Right cardiac atrium (tissue), 5 donors: ENCODE results near the gene YPEL3. TPM values are rescaled to one million over a fixed set of nuclear protein-coding genes. Genes with fewer than 3 reads are reported as not detected.

Source experiments
- ATAC-seq, 2 donors: fragments of 200-7000 bp; cut with Tn5 transposase; one replicate each; pipeline versions ENCODE4 v1.8.0 to v1.9.1; 2020; ENCODE audit warnings: moderate library complexity in 2 of 2, mild to moderate bottlenecking in 1 of 2
- DNase-seq, 3 donors: peaks; one replicate each; pipeline ENCODE4 v3.0.0-alpha.2; 2020
- H3K27ac ChIP-seq: one replicate; pipeline ENCODE4 v1.5.1; 2013; ENCODE audit warnings: mild to moderate bottlenecking, low read length, control low read depth, moderate library complexity
- H3K27me3 ChIP-seq: one replicate; pipeline ENCODE4 v1.6.1; 2013; ENCODE audit not compliant: control insufficient read depth, insufficient read depth
- H3K4me1 ChIP-seq: one replicate; pipeline ENCODE4 v1.6.1; 2013; ENCODE audit warnings: low read length; ENCODE audit not compliant: control insufficient read depth, insufficient read depth
- H3K4me3 ChIP-seq: one replicate; pipeline ENCODE4 v1.5.1; 2013; ENCODE audit warnings: low read length, control low read depth
- H3K9me3 ChIP-seq: one replicate; pipeline ENCODE4 v1.6.1; 2013; ENCODE audit warnings: low read length; ENCODE audit not compliant: control insufficient read depth
- WGBS: extraction: QIAGEN DNeasy Blood & Tissue Kit; methylation state at CpG from one replicate; pipeline ENCODE4 v1.1.7; 2013; 5-methylcytosine and 5-hydroxymethylcytosine counted together
- intact Hi-C, 4 donors: fragments of 100-400 bp; cut with DNase I; formaldehyde crosslinking; loops; one replicate each; pipeline versions ENCODE4 v1.11.0 to v1.14.0; 2022 to 2023
- long read RNA-seq, 4 donors: library from polyadenylated mRNA; unstranded; transcript quantifications; one replicate each; pipeline ENCODE4 v2.0.0, GENCODE V29; 2020 to 2021
- polyA plus RNA-seq: library from polyadenylated mRNA; stranded (reverse); fragments of 200-250 nt; gene quantifications from one replicate; pipeline ENCODE4 v1.2.3, GENCODE V29; 2013
- total RNA-seq, 4 donors: library from RNA; stranded (reverse); fragmentation: NEBNext Ultra II Directional; extraction: Animal tissue kit (Norgen Biotek cat#: 25700); gene quantifications; one replicate each; pipeline ENCODE4 v1.2.1, GENCODE V29; 2021
- donor health status: healthy with polysubstance abuse.
- donor health status: DM: no; HTN: yes; CAD: no.
- donor health status: DM: no; HTN: no; CAD: no.
- donor health status: DM: no; HTN: yes; CAD: no; lungs with severe emphysema.
- donor health status: DM: yes; HTN: yes; CAD: no.

Gene YPEL3, protein sequence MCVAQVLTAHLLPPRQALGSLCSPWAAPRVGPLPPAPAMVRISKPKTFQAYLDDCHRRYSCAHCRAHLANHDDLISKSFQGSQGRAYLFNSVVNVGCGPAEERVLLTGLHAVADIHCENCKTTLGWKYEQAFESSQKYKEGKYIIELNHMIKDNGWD
- total RNA-seq (10 to 100 TPM; 54.4 to 79.2 (median 71.2) TPM), polyA plus RNA-seq (118 TPM)
- long read RNA-seq, donor 1, transcript YPEL3-201 (5 exons, 935 nt) = major isoform, 28 of 45 reads
- long read RNA-seq, donor 1, partial matches to known transcripts = 2 of 45 reads
- long read RNA-seq, donor 1, other reads (novel, unspliced or antisense) = 10 of 45 reads
- long read RNA-seq, donor 2, transcript YPEL3-201 (5 exons, 935 nt) = major isoform, 35 of 49 reads
- long read RNA-seq, donor 2, transcript YPEL3-210 (5 exons, 371 nt) = minor isoform, 6 of 49 reads
- long read RNA-seq, donor 2, partial matches to known transcripts = 0 of 49 reads
- long read RNA-seq, donor 2, other reads (novel, unspliced or antisense) = 8 of 49 reads
- long read RNA-seq, donor 3, partial matches to known transcripts = 1 of 6 reads
- long read RNA-seq, donor 3, other reads (novel, unspliced or antisense) = 4 of 6 reads
- long read RNA-seq, donor 4, transcript YPEL3-201 (5 exons, 935 nt) = major isoform, 49 of 64 reads
- long read RNA-seq, donor 4, partial matches to known transcripts = 2 of 64 reads
- long read RNA-seq, donor 4, other reads (novel, unspliced or antisense) = 8 of 64 reads

DNA sequence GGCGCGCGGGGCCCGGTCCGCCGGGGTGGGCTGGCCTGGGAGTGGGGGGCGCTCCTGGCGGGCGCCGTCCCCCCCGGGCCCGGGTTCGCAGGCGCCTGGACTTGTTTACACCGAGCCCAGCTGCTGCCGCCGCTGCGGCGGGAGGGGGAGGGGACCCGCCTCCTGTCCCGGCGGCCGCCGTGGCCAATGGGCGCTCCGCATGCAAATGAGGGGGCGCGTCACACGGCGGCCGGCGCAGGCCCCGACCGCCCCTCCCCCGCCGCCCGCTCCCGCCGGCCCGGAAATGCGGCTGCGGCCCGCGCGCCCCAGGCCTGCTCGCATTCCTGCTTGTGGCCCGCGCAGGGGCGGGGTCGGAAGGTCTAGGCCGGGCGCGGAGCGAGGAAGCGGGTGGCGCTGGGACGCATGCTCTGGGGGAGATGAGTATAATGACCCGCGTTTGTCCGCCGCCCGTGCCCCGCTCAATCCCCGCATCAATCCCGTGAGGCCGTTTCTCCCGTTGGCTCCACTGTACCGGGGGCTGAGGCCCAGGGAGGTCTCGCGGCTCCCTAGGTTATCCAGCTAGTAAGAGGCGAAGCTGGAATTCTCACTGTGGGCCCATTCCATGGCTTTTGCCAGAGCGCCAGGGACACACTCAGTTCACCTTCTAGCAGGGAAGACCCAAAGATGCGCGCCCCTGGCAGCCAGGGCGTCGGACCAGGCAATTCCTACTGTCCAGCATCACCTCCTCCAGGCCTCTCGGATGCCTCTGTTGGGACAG, at the start of gene YPEL3:
Gene YPEL3 (minus strand): TSS at position 109 of the 757 bp plus-strand sequence. CDS start 731 bp downstream, outside the sequence.
- WGBS = 9% methylated on average over 77 of the region's 77 CpGs

DNA sequence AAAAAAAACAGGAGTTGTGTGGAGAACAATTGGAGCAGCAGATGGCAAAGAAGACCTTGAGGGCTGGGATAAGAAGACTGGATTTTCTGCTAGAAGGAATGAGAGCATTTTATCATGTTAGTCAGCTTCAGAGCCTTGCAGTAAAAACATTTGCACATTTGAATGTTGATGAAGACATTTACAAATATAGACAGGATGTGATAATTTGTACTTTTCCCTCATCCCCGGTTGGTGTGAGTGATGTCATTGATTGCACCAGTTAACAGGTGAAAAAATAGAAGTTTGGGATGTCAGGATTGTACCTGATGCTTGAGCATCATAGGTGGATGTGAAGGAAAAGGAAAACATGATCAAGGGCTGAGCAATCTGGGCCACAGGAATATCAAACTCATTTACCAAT, 49.6 kb upstream of the YPEL3 start:
- intact Hi-C loops = no loop called here
- 55% methylated on average over 1 of the region's 1 CpG for WGBS
- DNase-seq = no peak

More for the DNA sequence above, at the start of gene YPEL3:
- DNase-seq (peak; percentile 95 to 98 (median 98)), ATAC-seq (peak; percentile 70 to 81)
- Histone ChIP-seq H3K4me1 (peaks cover 2% of the 10 kb centered on the region), H3K27ac (peak within 1 kb of the TSS; percentile 38), H3K27me3 (no peaks in the 10 kb centered on the region), H3K9me3 (no peaks in the 10 kb centered on the region), H3K4me3 (peak within 1 kb of the TSS; percentile 85)
- intact Hi-C loops = loop anchor here in 1 of 4 donors (10.0 kb wide), 1 partner anchor 299 kb away; the partner anchor contains the start of gene ZNF48

GRCh38 chr16:30144917-30145316, 48.9 kb upstream of the YPEL3 start:
- WGBS = 46% methylated on average over 1 of the region's 1 CpG
- no peak overlapping the region for H3K27ac ChIP-seq
- H3K4me1 ChIP-seq = no peaks in the 10 kb centered on the region
- no peak overlapping the region for H3K4me3 ChIP-seq
- H3K9me3 ChIP-seq = no peaks in the 10 kb centered on the region
- no peak for ATAC-seq
- intact Hi-C loops = no loop called here
- DNase-seq = no peak
- no peaks in the 10 kb centered on the region for H3K27me3 ChIP-seq

More for the DNA sequence above, 49.6 kb upstream of the YPEL3 start:
- H3K9me3 ChIP-seq = no peaks in the 10 kb centered on the region
- ATAC-seq = no peak
- no peaks in the 10 kb centered on the region for H3K27me3 ChIP-seq
- H3K4me1 ChIP-seq = no peaks in the 10 kb centered on the region
- no peak overlapping the region for H3K27ac ChIP-seq
- no peak overlapping the region for H3K4me3 ChIP-seq

DNA sequence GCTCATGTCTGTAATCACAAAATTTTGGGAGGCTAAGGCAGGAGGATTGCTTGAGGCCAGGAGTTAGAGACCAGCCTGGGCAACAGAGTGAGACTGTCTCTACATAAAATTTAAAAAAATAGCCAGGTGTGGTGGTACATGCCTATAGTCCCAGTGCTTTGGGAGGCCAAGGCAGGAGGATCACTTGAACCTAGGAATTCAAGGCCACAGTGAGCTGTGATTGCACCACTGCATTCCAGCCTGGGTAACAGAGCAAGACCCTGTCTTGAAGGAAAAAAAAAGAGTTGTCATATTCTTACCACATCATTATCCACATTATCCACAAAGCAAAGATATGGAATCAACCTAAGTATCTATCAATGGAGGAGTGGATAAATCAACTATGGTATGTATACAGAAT, 48.0 kb upstream of the YPEL3 start:
- Histone ChIP-seq H3K9me3 (no peaks in the 10 kb centered on the region), H3K4me3 (no peak overlapping the region), H3K4me1 (no peaks in the 10 kb centered on the region), H3K27me3 (no peaks in the 10 kb centered on the region), H3K27ac (no peak overlapping the region)
- no peak for ATAC-seq
- DNase-seq = no peak
- intact Hi-C loops = no loop called here

DNA sequence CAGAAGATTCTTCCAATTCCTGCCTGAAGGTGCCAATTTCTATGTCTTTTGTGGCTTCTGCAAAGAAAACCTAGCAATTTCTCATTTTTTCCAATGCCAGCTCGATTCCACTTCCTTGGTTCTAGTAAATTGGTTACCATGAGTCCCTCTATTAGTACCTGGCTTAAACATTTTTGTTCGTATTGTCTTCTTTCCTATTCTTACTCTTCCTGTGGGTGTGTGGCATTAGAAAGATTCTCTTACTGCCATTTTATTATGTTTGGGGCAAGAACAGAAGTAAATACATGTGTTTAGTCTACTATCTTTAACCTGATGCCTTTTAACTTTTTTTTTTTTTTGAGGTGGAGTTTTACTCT, 47.3 kb upstream of the YPEL3 start:
- ATAC-seq = no peak
- no peaks in the 10 kb centered on the region for H3K4me1 ChIP-seq
- no peak overlapping the region for H3K4me3 ChIP-seq
- H3K9me3 ChIP-seq = no peaks in the 10 kb centered on the region
- WGBS = 52% methylated on average over 2 of the region's 2 CpGs
- intact Hi-C loops = no loop called here
- no peak for DNase-seq
- H3K27me3 ChIP-seq = no peaks in the 10 kb centered on the region
- H3K27ac ChIP-seq = no peak overlapping the region

DNA sequence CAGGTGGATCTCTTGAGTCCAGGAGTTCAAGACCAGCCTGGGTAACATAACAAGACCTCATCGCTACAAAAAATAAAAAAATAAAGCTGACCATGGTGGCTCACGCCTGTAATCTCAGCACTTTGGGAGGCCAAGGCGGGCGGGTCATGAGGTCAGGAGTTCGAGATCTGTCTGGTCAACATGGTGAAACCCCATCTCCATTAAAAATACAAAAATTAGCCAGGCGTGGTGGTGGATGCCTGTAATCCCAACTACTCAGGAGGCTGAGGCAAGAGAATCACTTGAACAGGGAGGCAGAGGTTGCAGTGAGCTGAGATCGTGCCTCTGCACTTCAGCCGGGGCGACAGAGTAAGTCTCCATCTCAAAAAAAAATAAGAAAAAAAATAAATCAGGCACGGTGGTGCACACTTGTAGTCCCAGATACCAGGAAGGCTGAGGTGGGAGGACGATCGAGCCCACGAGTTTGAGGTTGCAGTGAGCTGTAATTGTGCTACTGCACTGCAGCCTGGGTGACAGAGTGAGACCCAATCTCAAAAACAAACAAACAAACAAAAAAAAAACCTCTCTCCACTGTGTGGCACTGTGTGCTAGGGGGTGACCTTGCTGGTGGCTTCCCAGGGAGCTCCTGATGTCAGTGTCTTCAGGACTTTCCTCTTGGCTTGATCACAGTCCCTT, 46.8 kb upstream of the YPEL3 start:
- peak in 1 of 3 donors; percentile 7 for DNase-seq
- H3K4me3 ChIP-seq = no peak overlapping the region
- H3K27ac ChIP-seq = no peak overlapping the region
- intact Hi-C loops = no loop called here
- no peaks in the 10 kb centered on the region for H3K9me3 ChIP-seq
- no peaks in the 10 kb centered on the region for H3K4me1 ChIP-seq
- H3K27me3 ChIP-seq = no peaks in the 10 kb centered on the region
- 82% methylated on average over 13 of the region's 13 CpGs for WGBS
- no peak for ATAC-seq

- DNase-seq = no peak
- WGBS = 92% methylated on average over 2 of the region's 2 CpGs
- Histone ChIP-seq H3K4me3 (no peak overlapping the region), H3K4me1 (no peaks in the 10 kb centered on the region), H3K9me3 (no peaks in the 10 kb centered on the region), H3K27me3 (no peaks in the 10 kb centered on the region), H3K27ac (no peak overlapping the region)
- no peak for ATAC-seq
- intact Hi-C loops = no loop called here
Measured at GRCh38 chr16:30141750-30142149, 45.7 kb upstream of the YPEL3 start.

DNA sequence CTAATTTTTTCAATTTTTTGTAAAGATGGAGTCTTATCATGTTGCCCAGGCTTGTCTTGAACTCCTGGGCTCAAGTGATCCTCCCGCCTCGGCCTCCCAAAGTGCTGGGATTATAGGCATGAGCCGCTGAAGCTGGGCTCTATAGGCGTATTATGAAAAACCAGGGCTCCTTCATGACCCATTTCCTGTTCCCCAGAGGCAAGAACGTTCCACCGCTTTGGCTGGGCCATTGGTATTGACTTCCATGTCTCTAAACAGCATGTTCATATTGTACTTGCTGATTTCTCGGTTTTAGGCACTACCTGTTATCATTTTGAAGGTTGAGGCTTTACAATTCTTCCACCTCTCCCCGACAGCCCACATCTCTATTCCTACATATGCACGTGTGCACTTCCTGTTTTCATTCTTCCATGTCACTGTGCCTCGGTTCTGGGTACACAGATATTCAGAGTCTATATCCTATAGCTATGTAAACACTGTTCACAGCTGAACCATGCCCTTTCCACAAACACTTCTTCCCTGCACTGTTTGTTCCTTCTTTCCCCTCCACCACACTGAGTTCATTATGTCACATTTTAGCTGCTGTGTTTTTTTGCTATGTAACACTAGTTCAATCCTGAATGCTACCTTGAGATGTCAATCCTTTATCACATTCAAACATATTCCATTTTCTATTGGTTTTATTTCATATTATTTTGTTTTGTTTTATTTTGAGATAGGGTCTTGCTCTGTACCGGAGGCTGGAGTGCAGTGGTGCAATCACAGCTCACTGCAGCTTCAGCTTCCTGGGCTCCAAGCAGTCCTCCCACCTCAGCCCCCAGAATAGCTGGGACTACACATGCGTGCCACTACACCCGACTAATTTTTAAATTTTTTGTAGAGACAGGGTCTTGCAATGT, 43.8 kb upstream of the YPEL3 start:
- Histone ChIP-seq H3K9me3 (no peaks in the 10 kb centered on the region), H3K27ac (no peak overlapping the region), H3K4me3 (no peak overlapping the region), H3K4me1 (no peaks in the 10 kb centered on the region), H3K27me3 (no peaks in the 10 kb centered on the region)
- intact Hi-C loops = no loop called here
- WGBS = 70% methylated on average over 13 of the region's 13 CpGs
- peak in 1 of 3 donors; percentile 16 for DNase-seq
- no peak for ATAC-seq

- no peaks in the 10 kb centered on the region for H3K9me3 ChIP-seq
- no peak for ATAC-seq
- peak in 1 of 3 donors; percentile 9 for DNase-seq
- H3K4me1 ChIP-seq = no peaks in the 10 kb centered on the region
- no peaks in the 10 kb centered on the region for H3K27me3 ChIP-seq
- no peak overlapping the region for H3K4me3 ChIP-seq
- no peak overlapping the region for H3K27ac ChIP-seq
- 80% methylated on average over 8 of the region's 8 CpGs for whole genome bisulfite sequencing
- intact Hi-C loops = no loop called here
Measured at GRCh38 chr16:30137897-30138296, 41.9 kb upstream of the YPEL3 start.
